ENCODE results near the gene NEK6. TPM values are rescaled to one million over a fixed set of nuclear protein-coding genes. Genes with fewer than 3 reads are reported as not detected.

Gene NEK6
- total and polyA plus RNA-seq, 10 donors: 11.2 to 71.3 (median 41.1) TPM

DNA sequence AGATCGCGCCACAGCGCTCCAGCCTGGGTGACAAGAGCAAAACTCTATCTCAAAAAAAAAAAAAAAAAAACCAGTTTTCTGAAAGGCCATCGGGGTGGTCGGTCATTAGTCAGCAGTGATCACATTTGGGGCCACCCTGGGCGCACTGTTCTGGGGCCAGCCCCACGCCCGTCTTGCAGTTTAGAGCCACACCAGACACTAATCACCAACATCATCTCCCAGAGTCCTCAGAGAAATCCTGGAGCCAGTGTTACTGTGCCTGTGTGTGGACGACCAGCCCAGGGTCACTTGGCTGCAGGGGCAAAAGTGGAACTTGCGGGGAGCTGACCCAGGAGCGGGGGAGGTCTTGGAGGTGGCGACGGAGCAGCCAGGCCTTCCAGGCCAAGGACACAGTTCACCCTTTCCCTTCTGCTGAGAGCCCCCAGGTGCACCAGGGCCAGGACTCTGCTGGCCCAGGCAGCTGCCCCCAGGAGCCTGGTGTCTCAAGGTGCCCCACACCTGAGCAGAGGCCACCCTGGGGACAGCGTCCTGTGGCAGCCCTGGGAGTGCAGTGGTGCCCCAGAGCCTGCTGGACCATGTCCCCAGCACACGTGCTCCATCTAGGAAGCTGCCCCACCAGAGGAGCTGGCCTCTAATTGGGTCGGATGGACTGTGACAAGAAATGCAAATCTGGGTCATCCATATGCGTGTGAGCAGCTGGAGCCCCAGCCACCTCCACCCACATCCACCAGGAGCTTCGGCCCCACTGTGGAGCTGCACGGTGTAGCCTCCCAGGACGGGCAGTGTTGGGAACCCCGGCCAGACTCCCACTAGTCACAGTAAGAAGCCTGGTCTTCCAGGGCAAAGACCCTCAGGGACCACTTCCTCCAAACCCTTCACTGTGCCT, 51.1 kb downstream of the NEK6 start:
- DNase-seq: no peak
- H3K27me3 ChIP-seq (replicated peaks in 1 of 7): no peaks in the 10 kb centered on the region
- intact Hi-C loops (cut with DNase I; ENCODE audit: low total_unique reads): no loop called here
- TF ChIP-seq POLR2AphosphoS5 (IDR thresholded peaks at IDR 0.05) (peak in 1 of 3 donors; percentile 15), POLR2A (IDR thresholded peaks at IDR 0.05) (no peak)
- TF ChIP-seq, protein P1, sequence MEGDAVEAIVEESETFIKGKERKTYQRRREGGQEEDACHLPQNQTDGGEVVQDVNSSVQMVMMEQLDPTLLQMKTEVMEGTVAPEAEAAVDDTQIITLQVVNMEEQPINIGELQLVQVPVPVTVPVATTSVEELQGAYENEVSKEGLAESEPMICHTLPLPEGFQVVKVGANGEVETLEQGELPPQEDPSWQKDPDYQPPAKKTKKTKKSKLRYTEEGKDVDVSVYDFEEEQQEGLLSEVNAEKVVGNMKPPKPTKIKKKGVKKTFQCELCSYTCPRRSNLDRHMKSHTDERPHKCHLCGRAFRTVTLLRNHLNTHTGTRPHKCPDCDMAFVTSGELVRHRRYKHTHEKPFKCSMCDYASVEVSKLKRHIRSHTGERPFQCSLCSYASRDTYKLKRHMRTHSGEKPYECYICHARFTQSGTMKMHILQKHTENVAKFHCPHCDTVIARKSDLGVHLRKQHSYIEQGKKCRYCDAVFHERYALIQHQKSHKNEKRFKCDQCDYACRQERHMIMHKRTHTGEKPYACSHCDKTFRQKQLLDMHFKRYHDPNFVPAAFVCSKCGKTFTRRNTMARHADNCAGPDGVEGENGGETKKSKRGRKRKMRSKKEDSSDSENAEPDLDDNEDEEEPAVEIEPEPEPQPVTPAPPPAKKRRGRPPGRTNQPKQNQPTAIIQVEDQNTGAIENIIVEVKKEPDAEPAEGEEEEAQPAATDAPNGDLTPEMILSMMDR (IDR thresholded peaks at IDR 0.05 in 8 of 11, conservative IDR thresholded peaks at IDR 0.05 in 3 of 11): no peak
- no peak overlapping the region for H3K4me3 ChIP-seq
- no peak overlapping the region for H3K27ac ChIP-seq
- 89 to 96% (median 92%) methylated on average over 16 to 21 of the region's 21 CpGs for WGBS, 5 donors
- no peaks in the 10 kb centered on the region for H3K9me3 ChIP-seq
- peaks cover 0 to 92% (median 37%) of the 10 kb centered on the region in 6 donors for H3K36me3 ChIP-seq
- H3K4me1 ChIP-seq: peaks cover 0 to 17% (median 3%) of the 10 kb centered on the region in 6 donors

DNA sequence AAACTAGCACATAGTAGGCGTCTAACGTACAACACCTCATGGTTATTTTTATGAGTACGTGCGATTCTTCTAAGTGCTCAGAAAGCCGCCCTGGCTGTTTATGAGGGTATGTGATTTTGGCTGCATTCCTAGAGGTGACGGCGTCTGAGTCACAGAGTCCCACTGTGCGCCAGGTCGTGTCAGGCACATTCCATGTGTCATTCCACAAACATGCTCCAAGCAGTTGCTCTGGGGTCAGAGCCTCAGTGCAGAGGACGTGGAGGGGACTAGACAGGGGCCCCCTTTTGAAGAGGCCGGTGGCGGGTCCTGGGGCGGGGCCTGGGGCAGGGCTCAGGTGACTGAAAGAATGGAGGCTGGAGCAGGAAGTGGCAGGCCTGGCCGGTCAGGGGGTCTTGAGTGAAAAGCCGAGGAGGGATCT, 51.9 kb downstream of the NEK6 start:
- Histone ChIP-seq H3K4me3 (no peak overlapping the region), H3K4me1 (peaks cover 0 to 26% (median 3%) of the 10 kb centered on the region in 6 donors), H3K36me3 (peaks cover 0 to 92% (median 41%) of the 10 kb centered on the region in 6 donors), H3K9me3 (no peaks in the 10 kb centered on the region), H3K27me3 (replicated peaks in 1 of 7) (no peaks in the 10 kb centered on the region), H3K27ac (no peak overlapping the region)
- TF ChIP-seq POLR2AphosphoS5 (IDR thresholded peaks at IDR 0.05): no peak
- TF ChIP-seq, protein P1 (IDR thresholded peaks at IDR 0.05 in 8 of 11, conservative IDR thresholded peaks at IDR 0.05 in 3 of 11): no peak
- no peak for TF ChIP-seq POLR2A (IDR thresholded peaks at IDR 0.05)
- DNase-seq: no peak
- intact Hi-C loops (cut with DNase I; ENCODE audit: low total_unique reads): no loop called here
- 87 to 93% (median 92%) methylated on average over 15 of the region's 15 CpGs for WGBS, 5 donors

DNA sequence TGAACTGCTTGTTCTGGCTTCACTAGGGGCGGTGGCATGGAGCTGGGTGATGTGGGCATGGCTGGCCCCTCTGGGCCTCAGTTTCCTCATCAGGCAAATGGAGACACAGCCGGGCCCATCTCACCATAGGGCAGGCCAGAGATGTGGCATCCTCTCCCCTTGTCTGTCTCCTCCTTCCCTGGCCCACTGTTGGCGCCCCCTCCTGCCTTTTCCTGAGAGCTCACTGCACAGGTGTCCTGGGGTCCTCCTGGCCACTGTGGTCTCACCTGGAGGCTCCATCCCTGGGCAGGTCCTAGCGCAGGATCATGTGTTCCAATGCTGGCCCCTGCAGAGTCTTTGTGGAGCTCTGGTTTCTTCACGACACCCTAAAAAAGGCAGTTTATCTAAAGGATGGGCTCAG, 53.5 kb downstream of the NEK6 start:
- H3K27ac ChIP-seq: no peak overlapping the region
- H3K36me3 ChIP-seq: peaks cover 0 to 96% (median 52%) of the 10 kb centered on the region in 6 donors
- 90 to 100% (median 94%) methylated on average over 3 to 5 of the region's 5 CpGs for WGBS, 5 donors
- intact Hi-C loops (cut with DNase I; ENCODE audit: low total_unique reads): no loop called here
- no peak overlapping the region for H3K4me3 ChIP-seq
- TF ChIP-seq POLR2A (IDR thresholded peaks at IDR 0.05): no peak
- TF ChIP-seq POLR2AphosphoS5 (IDR thresholded peaks at IDR 0.05): no peak
- TF ChIP-seq, protein P1 (IDR thresholded peaks at IDR 0.05 in 8 of 11, conservative IDR thresholded peaks at IDR 0.05 in 3 of 11): no peak
- H3K9me3 ChIP-seq: no peaks in the 10 kb centered on the region
- H3K4me1 ChIP-seq: peaks cover 0 to 27% (median 5%) of the 10 kb centered on the region in 6 donors
- DNase-seq: no peak
- no peaks in the 10 kb centered on the region for H3K27me3 ChIP-seq (replicated peaks in 1 of 7)

Data from spleen (tissue), 11 donors.